NB4 (cell line): ENCODE measurements around the gene CYP19A1.

ENCODE experiments used
- MYC ChIP-seq: IDR thresholded peaks from 2 replicates; pipeline ENCODE4 v1.6.1; 2011; ENCODE audit warnings: low read depth, low read length
- POLR2A ChIP-seq: IDR thresholded peaks from 2 replicates; pipeline ENCODE4 v1.6.1; 2011; ENCODE audit warnings: mild to moderate bottlenecking; ENCODE audit not compliant: insufficient read length; ENCODE audit errors: extremely low read depth
- TF ChIP-seq, protein P1 (sequence below): IDR thresholded peaks from one replicate; pipeline ENCODE4 v1.5.1; 2012; ENCODE audit warnings: low read depth, low read length
- TF ChIP-seq, protein P2 (sequence below): IDR thresholded peaks from 2 replicates; pipeline ENCODE4 v1.6.1; 2011; ENCODE audit warnings: low read depth, low read length

DNA sequence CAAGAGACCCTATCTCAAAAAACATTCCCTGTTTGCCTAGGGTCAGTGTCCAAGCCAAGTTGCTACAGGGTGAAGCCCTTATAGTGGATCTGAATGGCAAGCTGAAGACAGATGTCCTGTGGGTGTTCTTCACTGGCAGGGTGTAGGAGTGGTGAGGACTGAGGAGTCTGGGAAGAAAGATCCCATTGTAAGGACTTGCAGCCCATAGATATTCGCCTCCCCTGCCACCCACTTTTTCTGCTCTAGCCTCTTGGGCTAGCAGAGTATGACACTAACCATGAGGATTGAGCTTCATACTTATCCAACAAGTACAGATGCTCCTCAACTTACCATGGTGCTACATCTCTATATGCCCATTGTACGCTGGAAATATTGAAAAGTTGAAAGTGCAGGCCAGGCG is 13.2 kb downstream of the CYP19A1 start:
- TF ChIP-seq POLR2A (no peak), MYC (no peak)
- TF ChIP-seq, protein P1, sequence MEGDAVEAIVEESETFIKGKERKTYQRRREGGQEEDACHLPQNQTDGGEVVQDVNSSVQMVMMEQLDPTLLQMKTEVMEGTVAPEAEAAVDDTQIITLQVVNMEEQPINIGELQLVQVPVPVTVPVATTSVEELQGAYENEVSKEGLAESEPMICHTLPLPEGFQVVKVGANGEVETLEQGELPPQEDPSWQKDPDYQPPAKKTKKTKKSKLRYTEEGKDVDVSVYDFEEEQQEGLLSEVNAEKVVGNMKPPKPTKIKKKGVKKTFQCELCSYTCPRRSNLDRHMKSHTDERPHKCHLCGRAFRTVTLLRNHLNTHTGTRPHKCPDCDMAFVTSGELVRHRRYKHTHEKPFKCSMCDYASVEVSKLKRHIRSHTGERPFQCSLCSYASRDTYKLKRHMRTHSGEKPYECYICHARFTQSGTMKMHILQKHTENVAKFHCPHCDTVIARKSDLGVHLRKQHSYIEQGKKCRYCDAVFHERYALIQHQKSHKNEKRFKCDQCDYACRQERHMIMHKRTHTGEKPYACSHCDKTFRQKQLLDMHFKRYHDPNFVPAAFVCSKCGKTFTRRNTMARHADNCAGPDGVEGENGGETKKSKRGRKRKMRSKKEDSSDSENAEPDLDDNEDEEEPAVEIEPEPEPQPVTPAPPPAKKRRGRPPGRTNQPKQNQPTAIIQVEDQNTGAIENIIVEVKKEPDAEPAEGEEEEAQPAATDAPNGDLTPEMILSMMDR, result no peak
- TF ChIP-seq, protein P2, sequence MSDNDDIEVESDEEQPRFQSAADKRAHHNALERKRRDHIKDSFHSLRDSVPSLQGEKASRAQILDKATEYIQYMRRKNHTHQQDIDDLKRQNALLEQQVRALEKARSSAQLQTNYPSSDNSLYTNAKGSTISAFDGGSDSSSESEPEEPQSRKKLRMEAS, result no peak
